Measurements from ENCODE around the gene FRK. TPM values are rescaled to one million over a fixed set of nuclear protein-coding genes. Genes with fewer than 3 reads are reported as not detected.

Gene FRK
- total and polyA plus RNA-seq, 3 donors from 2014 or later: 1.5 to 3.7 (median 2.5) TPM

GRCh38 chr6:115887891-115888290 lies 172.8 kb downstream of the FRK start:
- H3K4me1 ChIP-seq: no peaks in the 10 kb centered on the region
- intact Hi-C loops (cut with DNase I; ENCODE audit: low total_unique reads): no loop called here
- DNase-seq: no peak
- no peak overlapping the region for H3K27ac ChIP-seq
- no peaks in the 10 kb centered on the region for H3K9me3 ChIP-seq
- WGBS, 2 donors: 58 to 72% methylated on average over 7 of the region's 7 CpGs
- TF ChIP-seq CTCF (IDR thresholded peaks at IDR 0.05) (no peak), POLR2A (IDR thresholded peaks at IDR 0.05) (no peak)
- no peak overlapping the region for H3K4me3 ChIP-seq
- no peaks in the 10 kb centered on the region for H3K27me3 ChIP-seq
- H3K36me3 ChIP-seq (ENCODE audit: low read depth, missing control alignments): no peaks in the 10 kb centered on the region

- no peak overlapping the region for H3K27ac ChIP-seq
- no peaks in the 10 kb centered on the region for H3K27me3 ChIP-seq
- H3K36me3 ChIP-seq (ENCODE audit: low read depth, missing control alignments): no peaks in the 10 kb centered on the region
- no peaks in the 10 kb centered on the region for H3K4me1 ChIP-seq
- H3K9me3 ChIP-seq: no peaks in the 10 kb centered on the region
- intact Hi-C loops (cut with DNase I; ENCODE audit: low total_unique reads): no loop called here
- TF ChIP-seq CTCF (IDR thresholded peaks at IDR 0.05) (no peak), POLR2A (IDR thresholded peaks at IDR 0.05) (no peak)
- no peak overlapping the region for H3K4me3 ChIP-seq
- no peak for DNase-seq
- WGBS, 2 donors: 65 to 83% methylated on average over 4 of the region's 4 CpGs
Measured at GRCh38 chr6:115885636-115886366, 174.9 kb downstream of the FRK start.

- Histone ChIP-seq H3K9me3 (no peaks in the 10 kb centered on the region), H3K27me3 (no peaks in the 10 kb centered on the region), H3K4me3 (no peak overlapping the region), H3K4me1 (no peaks in the 10 kb centered on the region), H3K27ac (no peak overlapping the region), H3K36me3 (ENCODE audit: low read depth, missing control alignments) (no peaks in the 10 kb centered on the region)
- intact Hi-C loops (cut with DNase I; ENCODE audit: low total_unique reads): no loop called here
- 85 to 89% methylated on average over 2 of the region's 2 CpGs for WGBS, 2 donors
- no peak for DNase-seq
- TF ChIP-seq POLR2A (IDR thresholded peaks at IDR 0.05) (no peak), CTCF (IDR thresholded peaks at IDR 0.05) (no peak)
Measured at GRCh38 chr6:115882771-115883170, 177.9 kb downstream of the FRK start.

DNA sequence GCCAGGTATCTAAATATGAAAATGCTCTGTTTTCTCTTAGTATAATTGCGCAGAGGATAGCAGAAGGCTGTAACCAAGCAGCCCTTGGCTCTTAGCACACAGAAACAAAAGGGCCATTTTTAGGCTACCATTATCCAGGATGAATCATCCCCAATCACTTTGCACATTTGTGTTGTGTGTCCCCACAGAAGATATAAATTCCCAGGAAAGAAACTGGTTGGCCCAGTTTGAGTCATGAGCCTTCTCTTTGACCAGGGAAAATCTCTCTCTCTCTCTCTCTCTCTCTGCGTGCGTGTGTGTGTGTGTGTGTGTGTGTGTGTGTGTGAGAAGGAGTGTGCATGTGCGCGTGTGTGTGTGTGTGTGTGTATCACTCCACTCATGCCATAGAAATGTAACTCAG lies 178.5 kb downstream of the FRK start:
- WGBS, 2 donors: 59 to 73% methylated on average over 4 to 5 of the region's 5 CpGs
- no peak overlapping the region for H3K27ac ChIP-seq
- DNase-seq: no peak
- H3K4me3 ChIP-seq: no peak overlapping the region
- TF ChIP-seq CTCF (IDR thresholded peaks at IDR 0.05) (no peak), POLR2A (IDR thresholded peaks at IDR 0.05) (no peak)
- no peaks in the 10 kb centered on the region for H3K9me3 ChIP-seq
- no peaks in the 10 kb centered on the region for H3K27me3 ChIP-seq
- intact Hi-C loops (cut with DNase I; ENCODE audit: low total_unique reads): no loop called here
- no peaks in the 10 kb centered on the region for H3K4me1 ChIP-seq
- no peaks in the 10 kb centered on the region for H3K36me3 ChIP-seq (ENCODE audit: low read depth, missing control alignments)

Other genes with a start within 250 kb of the FRK start
- 10 to 100 TPM; 10.7 to 22.8 TPM for gene NT5DC1, start 40.0 kb upstream of the FRK start, total RNA-seq
- gene NT5DC1, start 40.0 kb upstream of the FRK start, polyA plus RNA-seq (ENCODE audit: insufficient read depth, low read depth, low replicate concordance): 28.2 TPM
- under 1 TPM; 0.06 to 0.16 TPM for gene COL10A1, start 65.2 kb upstream of the FRK start, total RNA-seq
- gene COL10A1, start 65.2 kb upstream of the FRK start, polyA plus RNA-seq (ENCODE audit: insufficient read depth, low read depth, low replicate concordance): 0.34 TPM
- gene TSPYL4, start 193.2 kb upstream of the FRK start, total RNA-seq: 10 to 100 TPM; 27.9 to 33.1 TPM
- gene TSPYL4, start 193.2 kb upstream of the FRK start, polyA plus RNA-seq (ENCODE audit: insufficient read depth, low read depth, low replicate concordance): 39.8 TPM
- gene TSPYL1, start 219.0 kb upstream of the FRK start, total RNA-seq: 10 to 100 TPM; 86.4 to 95.0 TPM
- 91.9 TPM for gene TSPYL1, start 219.0 kb upstream of the FRK start, polyA plus RNA-seq (ENCODE audit: insufficient read depth, low read depth, low replicate concordance)

All from testis (tissue), 3 donors.